ENCODE results near the gene GABRG3.

GABRG3 gene

GRCh38 chr15:27088584-27089232 is 117.7 kb downstream of the GABRG3 start:
- Histone ChIP-seq H3K27me3 (ENCODE audit: control insufficient read depth in 5 of 5, insufficient read depth in 4 of 5, low read length in 5 of 5) (no peaks in the 10 kb centered on the region), H3K4me3 (ENCODE audit: low read depth in 1 of 5, low read length in 5 of 5) (peak overlapping the region in 1 of 5 donors; percentile 0), H3K27ac (ENCODE audit: low read depth, low read length) (no peak overlapping the region), H3K4me1 (ENCODE audit: control insufficient read depth in 5 of 5, insufficient read depth in 5 of 5, low read length in 5 of 5) (no peaks in the 10 kb centered on the region), H3K36me3 (ENCODE audit: control insufficient read depth in 5 of 5, insufficient read depth in 5 of 5, low read length in 5 of 5) (no peaks in the 10 kb centered on the region), H3K9ac (ENCODE audit: low read length in 5 of 5) (no peak overlapping the region), H3K9me3 (ENCODE audit: control insufficient read depth in 5 of 5, low read length in 5 of 5) (peaks cover 0 to 27% (median 23%) of the 10 kb centered on the region in 5 donors)

DNA sequence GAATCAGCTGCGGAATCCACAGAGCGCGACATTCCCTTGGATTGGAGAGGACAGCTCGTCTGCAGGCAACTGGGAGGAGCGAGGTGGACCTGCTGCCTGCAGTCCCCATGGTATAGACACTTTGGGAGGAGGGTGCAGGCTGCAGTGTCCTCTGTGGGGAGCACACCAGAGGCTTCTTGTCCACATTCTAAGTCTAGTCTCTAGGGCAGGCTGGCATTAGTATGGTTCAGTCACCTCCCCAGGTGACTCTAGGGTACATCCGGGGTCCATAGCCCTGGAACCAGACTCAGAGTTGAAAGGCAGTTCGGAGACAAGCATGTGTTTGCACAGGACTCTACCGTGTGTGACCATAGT is 118.2 kb downstream of the GABRG3 start:
- Histone ChIP-seq H3K4me1 (ENCODE audit: control insufficient read depth in 5 of 5, insufficient read depth in 5 of 5, low read length in 5 of 5) (no peaks in the 10 kb centered on the region), H3K27ac (ENCODE audit: low read depth, low read length) (no peak overlapping the region), H3K36me3 (ENCODE audit: control insufficient read depth in 5 of 5, insufficient read depth in 5 of 5, low read length in 5 of 5) (no peaks in the 10 kb centered on the region), H3K4me3 (ENCODE audit: low read depth in 1 of 5, low read length in 5 of 5) (peak overlapping the region in 1 of 5 donors; percentile 0), H3K27me3 (ENCODE audit: control insufficient read depth in 5 of 5, insufficient read depth in 4 of 5, low read length in 5 of 5) (peaks cover 0 to 3% (median 0%) of the 10 kb centered on the region in 5 donors), H3K9ac (ENCODE audit: low read length in 5 of 5) (no peak overlapping the region), H3K9me3 (ENCODE audit: control insufficient read depth in 5 of 5, low read length in 5 of 5) (peaks cover 0 to 27% (median 23%) of the 10 kb centered on the region in 5 donors)

DNA sequence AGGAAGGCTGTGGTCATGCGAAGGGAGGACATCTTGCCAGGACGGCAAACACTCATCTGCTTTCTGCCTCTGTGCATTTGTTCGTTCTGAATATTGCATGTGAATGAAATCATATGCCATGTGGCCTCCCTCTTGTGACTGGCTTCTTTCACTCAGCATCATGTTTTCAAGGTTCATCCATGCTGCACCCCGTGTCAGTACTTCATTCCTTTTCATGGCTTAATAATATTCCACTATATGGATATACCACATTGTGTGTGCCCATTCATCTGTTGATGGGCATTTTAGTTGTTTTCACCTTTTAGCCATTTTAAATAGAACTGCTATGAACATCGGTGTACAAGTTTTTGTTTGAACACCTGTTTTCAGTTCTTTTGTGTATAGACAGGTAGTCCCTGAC is 118.7 kb downstream of the GABRG3 start:
- no peaks in the 10 kb centered on the region for H3K4me1 ChIP-seq (ENCODE audit: control insufficient read depth in 5 of 5, insufficient read depth in 5 of 5, low read length in 5 of 5)
- peak overlapping the region in 1 of 5 donors; percentile 25 for H3K4me3 ChIP-seq (ENCODE audit: low read depth in 1 of 5, low read length in 5 of 5)
- no peak overlapping the region for H3K9ac ChIP-seq (ENCODE audit: low read length in 5 of 5)
- H3K27ac ChIP-seq (ENCODE audit: low read depth, low read length): no peak overlapping the region
- peaks cover 0 to 27% (median 23%) of the 10 kb centered on the region in 5 donors for H3K9me3 ChIP-seq (ENCODE audit: control insufficient read depth in 5 of 5, low read length in 5 of 5)
- no peaks in the 10 kb centered on the region for H3K36me3 ChIP-seq (ENCODE audit: control insufficient read depth in 5 of 5, insufficient read depth in 5 of 5, low read length in 5 of 5)
- peaks cover 0 to 3% (median 0%) of the 10 kb centered on the region in 5 donors for H3K27me3 ChIP-seq (ENCODE audit: control insufficient read depth in 5 of 5, insufficient read depth in 4 of 5, low read length in 5 of 5)

DNA sequence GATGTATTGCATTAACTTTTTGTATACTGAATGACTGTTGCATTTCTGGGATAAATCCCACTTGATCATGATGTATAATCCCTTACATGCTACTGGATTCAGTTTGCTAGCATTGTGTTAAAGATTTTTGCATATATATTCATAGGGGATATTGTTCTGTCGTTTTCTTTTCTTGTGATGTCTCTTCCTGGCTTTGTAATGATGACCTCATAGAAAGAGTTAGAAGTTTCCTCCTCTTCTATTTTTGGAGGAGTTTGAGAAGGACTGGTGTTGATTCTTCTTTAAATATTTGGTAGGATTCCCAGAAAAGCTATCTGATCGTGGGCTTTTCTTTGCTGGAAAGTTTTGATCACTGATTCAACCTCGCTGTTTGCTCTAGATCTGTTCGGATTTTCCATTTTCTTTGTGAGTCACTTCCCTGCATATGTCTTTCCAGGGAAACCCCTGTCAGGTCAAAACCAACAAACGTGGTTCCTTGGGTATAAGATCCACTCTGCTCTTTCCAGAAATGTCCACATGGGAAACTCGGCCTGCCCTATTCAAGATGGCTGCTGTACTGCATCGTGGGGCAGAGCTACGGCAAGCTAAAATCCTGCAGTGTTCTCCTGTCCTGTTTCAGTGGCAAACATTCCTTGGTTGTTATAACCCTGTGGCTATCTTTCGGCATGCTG is 120.4 kb downstream of the GABRG3 start:
- Histone ChIP-seq H3K9me3 (ENCODE audit: control insufficient read depth in 5 of 5, low read length in 5 of 5) (peaks cover 0 to 27% (median 23%) of the 10 kb centered on the region in 5 donors), H3K4me1 (ENCODE audit: control insufficient read depth in 5 of 5, insufficient read depth in 5 of 5, low read length in 5 of 5) (no peaks in the 10 kb centered on the region), H3K9ac (ENCODE audit: low read length in 5 of 5) (no peak overlapping the region), H3K27ac (ENCODE audit: low read depth, low read length) (no peak overlapping the region), H3K36me3 (ENCODE audit: control insufficient read depth in 5 of 5, insufficient read depth in 5 of 5, low read length in 5 of 5) (no peaks in the 10 kb centered on the region), H3K27me3 (ENCODE audit: control insufficient read depth in 5 of 5, insufficient read depth in 4 of 5, low read length in 5 of 5) (peaks cover 0 to 3% (median 0%) of the 10 kb centered on the region in 5 donors), H3K4me3 (ENCODE audit: low read depth in 1 of 5, low read length in 5 of 5) (no peak overlapping the region)

GRCh38 chr15:27092390-27092789 is 121.4 kb downstream of the GABRG3 start:
- H3K9me3 ChIP-seq (ENCODE audit: control insufficient read depth in 5 of 5, low read length in 5 of 5): peaks cover 0 to 27% (median 23%) of the 10 kb centered on the region in 5 donors
- H3K36me3 ChIP-seq (ENCODE audit: control insufficient read depth in 5 of 5, insufficient read depth in 5 of 5, low read length in 5 of 5): no peaks in the 10 kb centered on the region
- no peaks in the 10 kb centered on the region for H3K4me1 ChIP-seq (ENCODE audit: control insufficient read depth in 5 of 5, insufficient read depth in 5 of 5, low read length in 5 of 5)
- H3K27me3 ChIP-seq (ENCODE audit: control insufficient read depth in 5 of 5, insufficient read depth in 4 of 5, low read length in 5 of 5): peaks cover 0 to 3% (median 0%) of the 10 kb centered on the region in 5 donors
- H3K9ac ChIP-seq (ENCODE audit: low read length in 5 of 5): no peak overlapping the region
- no peak overlapping the region for H3K27ac ChIP-seq (ENCODE audit: low read depth, low read length)
- no peak overlapping the region for H3K4me3 ChIP-seq (ENCODE audit: low read depth in 1 of 5, low read length in 5 of 5)

DNA sequence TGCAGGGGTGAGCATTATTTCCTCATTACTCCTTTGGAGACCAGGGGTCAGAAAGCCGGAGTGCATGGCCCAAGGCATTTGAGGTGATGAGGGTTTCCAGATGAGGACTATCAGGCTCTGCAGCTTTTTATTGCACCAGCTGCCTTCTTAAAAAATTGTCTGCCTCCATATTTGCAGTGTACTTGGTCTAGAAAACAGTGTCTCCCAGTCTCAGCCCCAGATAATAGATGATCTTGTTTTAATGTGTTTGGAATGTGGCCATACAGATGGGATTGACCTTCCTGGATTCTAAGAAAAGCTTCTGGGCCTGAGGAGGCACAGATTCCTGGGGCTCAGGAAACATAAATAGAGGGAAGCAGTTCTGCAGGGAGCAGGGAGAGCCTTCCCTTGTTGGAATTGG is 123.3 kb downstream of the GABRG3 start:
- Histone ChIP-seq H3K4me3 (ENCODE audit: low read depth in 1 of 5, low read length in 5 of 5) (no peak overlapping the region), H3K9me3 (ENCODE audit: control insufficient read depth in 5 of 5, low read length in 5 of 5) (peaks cover 0 to 20% (median 19%) of the 10 kb centered on the region in 5 donors), H3K4me1 (ENCODE audit: control insufficient read depth in 5 of 5, insufficient read depth in 5 of 5, low read length in 5 of 5) (no peaks in the 10 kb centered on the region), H3K9ac (ENCODE audit: low read length in 5 of 5) (no peak overlapping the region), H3K27ac (ENCODE audit: low read depth, low read length) (no peak overlapping the region), H3K27me3 (ENCODE audit: control insufficient read depth in 5 of 5, insufficient read depth in 4 of 5, low read length in 5 of 5) (peaks cover 0 to 3% (median 0%) of the 10 kb centered on the region in 5 donors), H3K36me3 (ENCODE audit: control insufficient read depth in 5 of 5, insufficient read depth in 5 of 5, low read length in 5 of 5) (no peaks in the 10 kb centered on the region)

GRCh38 chr15:27095886-27096624 is 125.1 kb downstream of the GABRG3 start:
- no peaks in the 10 kb centered on the region for H3K4me1 ChIP-seq (ENCODE audit: control insufficient read depth in 5 of 5, insufficient read depth in 5 of 5, low read length in 5 of 5)
- H3K36me3 ChIP-seq (ENCODE audit: control insufficient read depth in 5 of 5, insufficient read depth in 5 of 5, low read length in 5 of 5): no peaks in the 10 kb centered on the region
- H3K4me3 ChIP-seq (ENCODE audit: low read depth in 1 of 5, low read length in 5 of 5): no peak overlapping the region
- H3K27ac ChIP-seq (ENCODE audit: low read depth, low read length): no peak overlapping the region
- H3K27me3 ChIP-seq (ENCODE audit: control insufficient read depth in 5 of 5, insufficient read depth in 4 of 5, low read length in 5 of 5): peaks cover 0 to 3% (median 0%) of the 10 kb centered on the region in 5 donors
- H3K9ac ChIP-seq (ENCODE audit: low read length in 5 of 5): no peak overlapping the region
- H3K9me3 ChIP-seq (ENCODE audit: control insufficient read depth in 5 of 5, low read length in 5 of 5): peaks cover 0 to 9% (median 3%) of the 10 kb centered on the region in 5 donors

GRCh38 chr15:27097506-27097905 is 126.5 kb downstream of the GABRG3 start:
- no peak overlapping the region for H3K27ac ChIP-seq (ENCODE audit: low read depth, low read length)
- H3K4me3 ChIP-seq (ENCODE audit: low read depth in 1 of 5, low read length in 5 of 5): no peak overlapping the region
- H3K9me3 ChIP-seq (ENCODE audit: control insufficient read depth in 5 of 5, low read length in 5 of 5): no peaks in the 10 kb centered on the region
- H3K27me3 ChIP-seq (ENCODE audit: control insufficient read depth in 5 of 5, insufficient read depth in 4 of 5, low read length in 5 of 5): peaks cover 0 to 3% (median 0%) of the 10 kb centered on the region in 5 donors
- no peak overlapping the region for H3K9ac ChIP-seq (ENCODE audit: low read length in 5 of 5)
- no peaks in the 10 kb centered on the region for H3K4me1 ChIP-seq (ENCODE audit: control insufficient read depth in 5 of 5, insufficient read depth in 5 of 5, low read length in 5 of 5)
- no peaks in the 10 kb centered on the region for H3K36me3 ChIP-seq (ENCODE audit: control insufficient read depth in 5 of 5, insufficient read depth in 5 of 5, low read length in 5 of 5)

DNA sequence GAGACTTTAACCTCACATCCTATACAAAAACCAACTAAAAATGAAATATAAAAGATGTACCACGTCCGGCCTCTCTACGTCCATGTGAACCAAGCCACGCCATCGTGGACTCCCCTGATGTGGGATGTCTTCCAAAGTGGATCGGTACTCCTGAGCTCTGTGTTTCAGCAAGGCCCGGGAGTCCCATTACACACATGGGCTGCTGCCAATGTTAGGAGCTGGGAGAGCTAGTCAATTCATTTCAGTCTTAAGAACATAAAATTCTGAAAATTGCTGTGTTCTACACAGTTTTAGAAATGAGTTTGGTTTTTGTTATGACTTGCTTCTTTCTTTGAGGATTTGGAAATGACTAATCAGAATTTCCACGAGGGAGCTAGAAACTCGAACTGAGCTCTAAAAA is 131.0 kb downstream of the GABRG3 start:
- Histone ChIP-seq H3K9me3 (ENCODE audit: control insufficient read depth in 5 of 5, low read length in 5 of 5) (no peaks in the 10 kb centered on the region), H3K36me3 (ENCODE audit: control insufficient read depth in 5 of 5, insufficient read depth in 5 of 5, low read length in 5 of 5) (no peaks in the 10 kb centered on the region), H3K27me3 (ENCODE audit: control insufficient read depth in 5 of 5, insufficient read depth in 4 of 5, low read length in 5 of 5) (no peaks in the 10 kb centered on the region), H3K4me3 (ENCODE audit: low read depth in 1 of 5, low read length in 5 of 5) (no peak overlapping the region), H3K9ac (ENCODE audit: low read length in 5 of 5) (no peak overlapping the region), H3K27ac (ENCODE audit: low read depth, low read length) (no peak overlapping the region), H3K4me1 (ENCODE audit: control insufficient read depth in 5 of 5, insufficient read depth in 5 of 5, low read length in 5 of 5) (no peaks in the 10 kb centered on the region)

- Histone ChIP-seq H3K27ac (ENCODE audit: low read depth, low read length) (no peak overlapping the region), H3K36me3 (ENCODE audit: control insufficient read depth in 5 of 5, insufficient read depth in 5 of 5, low read length in 5 of 5) (no peaks in the 10 kb centered on the region), H3K27me3 (ENCODE audit: control insufficient read depth in 5 of 5, insufficient read depth in 4 of 5, low read length in 5 of 5) (no peaks in the 10 kb centered on the region), H3K4me3 (ENCODE audit: low read depth in 1 of 5, low read length in 5 of 5) (no peak overlapping the region), H3K4me1 (ENCODE audit: control insufficient read depth in 5 of 5, insufficient read depth in 5 of 5, low read length in 5 of 5) (no peaks in the 10 kb centered on the region), H3K9me3 (ENCODE audit: control insufficient read depth in 5 of 5, low read length in 5 of 5) (no peaks in the 10 kb centered on the region), H3K9ac (ENCODE audit: low read length in 5 of 5) (no peak overlapping the region)
Observed at GRCh38 chr15:27111323-27111722, 140.3 kb downstream of the GABRG3 start.

Measured in subcutaneous abdominal adipose tissue (tissue), 5 donors.